ENCODE results near the gene RALGPS2.

The RALGPS2 gene

GRCh38 chr1:178768423-178768822 lies 43.4 kb downstream of the RALGPS2 start:
- Histone ChIP-seq H2BK5ac (ENCODE audit: low read length) (no peak overlapping the region), H3K23ac (ENCODE audit: low read depth, low read length, poor library complexity) (no peak overlapping the region), H3K79me1 (ENCODE audit: low read depth, low read length) (peaks cover 8% of the 10 kb centered on the region), H3K14ac (ENCODE audit: low read length) (no peak overlapping the region), H4K8ac (ENCODE audit: low read depth, low read length) (no peak overlapping the region), H3K27me3 (ENCODE audit: control insufficient read depth in 3 of 3, insufficient read depth in 3 of 3, low read depth in 1 of 3, low read length in 3 of 3) (no peaks in the 10 kb centered on the region), H3K4me3 (ENCODE audit: low read length in 2 of 2) (no peak overlapping the region), H3K36me3 (replicated peaks in 1 of 2; ENCODE audit: control insufficient read depth in 2 of 2, insufficient read depth in 2 of 2, low read length in 2 of 2) (peaks cover 0 to 4% of the 10 kb centered on the region in 2 donors), H3K4me2 (ENCODE audit: insufficient read depth, low read length, poor library complexity, severe bottlenecking) (no peak overlapping the region), H3K27ac (replicated peaks; ENCODE audit: low read length) (no peak overlapping the region), H2BK12ac (ENCODE audit: low read length) (no peak overlapping the region), H3K18ac (ENCODE audit: low read length) (no peak overlapping the region), H2BK120ac (ENCODE audit: low read depth, low read length) (no peak overlapping the region), H3K4ac (ENCODE audit: low read length) (no peak overlapping the region), H2AK5ac (ENCODE audit: low read depth, low read length) (no peak overlapping the region), H2BK15ac (ENCODE audit: low read length) (no peak overlapping the region), H3K4me1 (ENCODE audit: control insufficient read depth in 2 of 2, insufficient read depth in 1 of 2, low read depth in 1 of 2, low read length in 2 of 2) (no peaks in the 10 kb centered on the region), H3K9ac (ENCODE audit: low read depth, low read length, poor library complexity) (no peak overlapping the region), H4K91ac (ENCODE audit: low read depth, low read length, poor library complexity) (no peak overlapping the region), H3K9me3 (replicated peaks in 1 of 2; ENCODE audit: control insufficient read depth in 2 of 2, insufficient read depth in 1 of 2, low read depth in 1 of 2, low read length in 2 of 2) (peaks cover 14 to 38% of the 10 kb centered on the region in 2 donors), H2AFZ (ENCODE audit: low read length) (no peak overlapping the region)
- no CpG with 5 or more reads among the region's 4 CpGs for WGBS, 2 donors (ENCODE audit: extremely low coverage in 2 of 2, insufficient read length in 2 of 2, insufficient replicate concordance in 1 of 2)
- peak; percentile 5 for DNase-seq (ENCODE audit: low spot score)

GRCh38 chr1:178772952-178773351 lies 47.9 kb downstream of the RALGPS2 start:
- Histone ChIP-seq H3K27ac (replicated peaks; ENCODE audit: low read length) (no peak overlapping the region), H3K4me1 (ENCODE audit: control insufficient read depth in 2 of 2, insufficient read depth in 1 of 2, low read depth in 1 of 2, low read length in 2 of 2) (no peaks in the 10 kb centered on the region), H3K18ac (ENCODE audit: low read length) (no peak overlapping the region), H3K14ac (ENCODE audit: low read length) (no peak overlapping the region), H2AK5ac (ENCODE audit: low read depth, low read length) (no peak overlapping the region), H3K9me3 (replicated peaks in 1 of 2; ENCODE audit: control insufficient read depth in 2 of 2, insufficient read depth in 1 of 2, low read depth in 1 of 2, low read length in 2 of 2) (peaks cover 12 to 20% of the 10 kb centered on the region in 2 donors), H3K4ac (ENCODE audit: low read length) (no peak overlapping the region), H2BK5ac (ENCODE audit: low read length) (no peak overlapping the region), H2BK120ac (ENCODE audit: low read depth, low read length) (no peak overlapping the region), H2BK12ac (ENCODE audit: low read length) (no peak overlapping the region), H2AFZ (ENCODE audit: low read length) (no peak overlapping the region), H3K79me1 (ENCODE audit: low read depth, low read length) (peaks cover 4% of the 10 kb centered on the region), H4K91ac (ENCODE audit: low read depth, low read length, poor library complexity) (no peak overlapping the region), H3K27me3 (ENCODE audit: control insufficient read depth in 3 of 3, insufficient read depth in 3 of 3, low read depth in 1 of 3, low read length in 3 of 3) (no peaks in the 10 kb centered on the region), H3K4me2 (ENCODE audit: insufficient read depth, low read length, poor library complexity, severe bottlenecking) (no peak overlapping the region), H3K4me3 (ENCODE audit: low read length in 2 of 2) (no peak overlapping the region), H4K8ac (ENCODE audit: low read depth, low read length) (no peak overlapping the region), H3K9ac (ENCODE audit: low read depth, low read length, poor library complexity) (no peak overlapping the region), H3K36me3 (replicated peaks in 1 of 2; ENCODE audit: control insufficient read depth in 2 of 2, insufficient read depth in 2 of 2, low read length in 2 of 2) (peaks cover 3 to 4% of the 10 kb centered on the region in 2 donors), H3K23ac (ENCODE audit: low read depth, low read length, poor library complexity) (no peak overlapping the region), H2BK15ac (ENCODE audit: low read length) (no peak overlapping the region)
- no CpG with 5 or more reads among the region's 5 CpGs for WGBS, 2 donors (ENCODE audit: extremely low coverage in 2 of 2, insufficient read length in 2 of 2, insufficient replicate concordance in 1 of 2)
- DNase-seq (ENCODE audit: low spot score), result no peak

- H4K8ac ChIP-seq (ENCODE audit: low read depth, low read length), result no peak overlapping the region
- no peak overlapping the region for H3K4me3 ChIP-seq (ENCODE audit: low read length in 2 of 2)
- no peak overlapping the region for H3K23ac ChIP-seq (ENCODE audit: low read depth, low read length, poor library complexity)
- H3K4me2 ChIP-seq (ENCODE audit: insufficient read depth, low read length, poor library complexity, severe bottlenecking), result no peak overlapping the region
- no peak overlapping the region for H4K91ac ChIP-seq (ENCODE audit: low read depth, low read length, poor library complexity)
- H2BK15ac ChIP-seq (ENCODE audit: low read length), result no peak overlapping the region
- H3K79me1 ChIP-seq (ENCODE audit: low read depth, low read length), result peaks cover 2% of the 10 kb centered on the region
- H2BK5ac ChIP-seq (ENCODE audit: low read length), result no peak overlapping the region
- no peak overlapping the region for H3K4ac ChIP-seq (ENCODE audit: low read length)
- H3K4me1 ChIP-seq (ENCODE audit: control insufficient read depth in 2 of 2, insufficient read depth in 1 of 2, low read depth in 1 of 2, low read length in 2 of 2), result no peaks in the 10 kb centered on the region
- no peak overlapping the region for H3K14ac ChIP-seq (ENCODE audit: low read length)
- H2AK5ac ChIP-seq (ENCODE audit: low read depth, low read length), result no peak overlapping the region
- no peak overlapping the region for H2BK12ac ChIP-seq (ENCODE audit: low read length)
- DNase-seq (ENCODE audit: low spot score), result no peak
- H3K27ac ChIP-seq (replicated peaks; ENCODE audit: low read length), result no peak overlapping the region
- no peaks in the 10 kb centered on the region for H3K27me3 ChIP-seq (ENCODE audit: control insufficient read depth in 3 of 3, insufficient read depth in 3 of 3, low read depth in 1 of 3, low read length in 3 of 3)
- H3K36me3 ChIP-seq (replicated peaks in 1 of 2; ENCODE audit: control insufficient read depth in 2 of 2, insufficient read depth in 2 of 2, low read length in 2 of 2), result peaks cover 0 to 10% of the 10 kb centered on the region in 2 donors
- no peak overlapping the region for H2BK120ac ChIP-seq (ENCODE audit: low read depth, low read length)
- H2AFZ ChIP-seq (ENCODE audit: low read length), result no peak overlapping the region
- H3K9me3 ChIP-seq (replicated peaks in 1 of 2; ENCODE audit: control insufficient read depth in 2 of 2, insufficient read depth in 1 of 2, low read depth in 1 of 2, low read length in 2 of 2), result peaks cover 4 to 8% of the 10 kb centered on the region in 2 donors
- H3K18ac ChIP-seq (ENCODE audit: low read length), result no peak overlapping the region
- H3K9ac ChIP-seq (ENCODE audit: low read depth, low read length, poor library complexity), result no peak overlapping the region
These were observed 49.2 kb downstream of the RALGPS2 start for GRCh38 chr1:178774263-178774662.

DNA sequence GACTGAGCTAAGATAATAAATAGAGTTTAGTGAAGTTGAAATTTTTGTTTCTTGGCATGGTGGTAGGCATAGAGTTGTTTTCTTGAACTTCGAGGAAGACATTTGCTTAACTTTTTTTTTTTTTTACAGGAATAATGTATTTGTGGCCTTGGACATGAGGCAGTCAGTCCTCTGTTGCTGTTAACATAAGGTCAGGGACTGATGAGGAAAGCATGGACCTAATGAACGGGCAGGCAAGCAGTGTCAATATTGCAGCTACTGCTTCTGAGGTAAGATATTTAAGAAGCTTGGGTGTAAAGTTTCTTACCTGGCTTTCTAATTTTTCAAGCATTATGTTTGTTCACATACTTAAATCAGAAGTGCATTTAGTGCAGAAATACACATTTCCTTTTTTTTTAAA lies 51.5 kb downstream of the RALGPS2 start:
- no CpG with 5 or more reads among the region's 2 CpGs for WGBS, 2 donors (ENCODE audit: extremely low coverage in 2 of 2, insufficient read length in 2 of 2, insufficient replicate concordance in 1 of 2)
- peaks cover 0 to 18% of the 10 kb centered on the region in 2 donors for H3K36me3 ChIP-seq (replicated peaks in 1 of 2; ENCODE audit: control insufficient read depth in 2 of 2, insufficient read depth in 2 of 2, low read length in 2 of 2)
- H4K8ac ChIP-seq (ENCODE audit: low read depth, low read length), result no peak overlapping the region
- no peak overlapping the region for H2AFZ ChIP-seq (ENCODE audit: low read length)
- H3K4me3 ChIP-seq (ENCODE audit: low read length in 2 of 2), result no peak overlapping the region
- peaks cover 0 to 3% of the 10 kb centered on the region in 2 donors for H3K9me3 ChIP-seq (replicated peaks in 1 of 2; ENCODE audit: control insufficient read depth in 2 of 2, insufficient read depth in 1 of 2, low read depth in 1 of 2, low read length in 2 of 2)
- no peak overlapping the region for H3K9ac ChIP-seq (ENCODE audit: low read depth, low read length, poor library complexity)
- H3K23ac ChIP-seq (ENCODE audit: low read depth, low read length, poor library complexity), result no peak overlapping the region
- H2BK12ac ChIP-seq (ENCODE audit: low read length), result no peak overlapping the region
- no peak overlapping the region for H3K4me2 ChIP-seq (ENCODE audit: insufficient read depth, low read length, poor library complexity, severe bottlenecking)
- H2AK5ac ChIP-seq (ENCODE audit: low read depth, low read length), result no peak overlapping the region
- H4K91ac ChIP-seq (ENCODE audit: low read depth, low read length, poor library complexity), result no peak overlapping the region
- no peak overlapping the region for H3K4ac ChIP-seq (ENCODE audit: low read length)
- DNase-seq (ENCODE audit: low spot score), result no peak
- H3K27me3 ChIP-seq (ENCODE audit: control insufficient read depth in 3 of 3, insufficient read depth in 3 of 3, low read depth in 1 of 3, low read length in 3 of 3), result no peaks in the 10 kb centered on the region
- no peak overlapping the region for H2BK120ac ChIP-seq (ENCODE audit: low read depth, low read length)
- no peak overlapping the region for H3K18ac ChIP-seq (ENCODE audit: low read length)
- H2BK15ac ChIP-seq (ENCODE audit: low read length), result no peak overlapping the region
- H3K4me1 ChIP-seq (ENCODE audit: control insufficient read depth in 2 of 2, insufficient read depth in 1 of 2, low read depth in 1 of 2, low read length in 2 of 2), result no peaks in the 10 kb centered on the region
- H3K79me1 ChIP-seq (ENCODE audit: low read depth, low read length), result no peaks in the 10 kb centered on the region
- no peak overlapping the region for H3K14ac ChIP-seq (ENCODE audit: low read length)
- no peak overlapping the region for H2BK5ac ChIP-seq (ENCODE audit: low read length)
- no peak overlapping the region for H3K27ac ChIP-seq (replicated peaks; ENCODE audit: low read length)
